ENCODE results near the gene NPTXR.
"Not testable (repeated sequence)": the region's sequence is repeated elsewhere in the genome, so short reads cannot be mapped to it uniquely, and the experiment has no call there.

The NPTXR gene

GRCh38 chr22:38820020-38820419, 23.8 kb downstream of the NPTXR start:
- H3K4me3 ChIP-seq (ENCODE audit: low read length): no peak overlapping the region
- no peak overlapping the region for H3K9ac ChIP-seq (ENCODE audit: low read length)
- no peak overlapping the region for H3K27ac ChIP-seq (ENCODE audit: low read depth, low read length)
- H3K4me1 ChIP-seq (ENCODE audit: control insufficient read depth, insufficient read depth, low read length): no peaks in the 10 kb centered on the region
- H3K27me3 ChIP-seq (ENCODE audit: control insufficient read depth, insufficient read depth, low read length): no peaks in the 10 kb centered on the region
- no peaks in the 10 kb centered on the region for H3K36me3 ChIP-seq (ENCODE audit: control insufficient read depth, insufficient read depth, low read length)

GRCh38 chr22:38819387-38819940, 24.4 kb downstream of the NPTXR start:
- no peak overlapping the region for H3K9ac ChIP-seq (ENCODE audit: low read length)
- no peaks in the 10 kb centered on the region for H3K27me3 ChIP-seq (ENCODE audit: control insufficient read depth, insufficient read depth, low read length)
- H3K4me3 ChIP-seq (ENCODE audit: low read length): no peak overlapping the region
- H3K4me1 ChIP-seq (ENCODE audit: control insufficient read depth, insufficient read depth, low read length): no peaks in the 10 kb centered on the region
- no peaks in the 10 kb centered on the region for H3K36me3 ChIP-seq (ENCODE audit: control insufficient read depth, insufficient read depth, low read length)
- H3K27ac ChIP-seq (ENCODE audit: low read depth, low read length): no peak overlapping the region

GRCh38 chr22:38817196-38817595, 26.6 kb downstream of the NPTXR start:
- no peaks in the 10 kb centered on the region for H3K4me1 ChIP-seq (ENCODE audit: control insufficient read depth, insufficient read depth, low read length)
- no peak overlapping the region for H3K9ac ChIP-seq (ENCODE audit: low read length)
- H3K27me3 ChIP-seq (ENCODE audit: control insufficient read depth, insufficient read depth, low read length): no peaks in the 10 kb centered on the region
- no peak overlapping the region for H3K4me3 ChIP-seq (ENCODE audit: low read length)
- H3K27ac ChIP-seq (ENCODE audit: low read depth, low read length): no peak overlapping the region
- H3K36me3 ChIP-seq (ENCODE audit: control insufficient read depth, insufficient read depth, low read length): no peaks in the 10 kb centered on the region

- H3K27me3 ChIP-seq (ENCODE audit: control insufficient read depth, insufficient read depth, low read length): no peaks in the 10 kb centered on the region
- H3K9ac ChIP-seq (ENCODE audit: low read length): no peak overlapping the region
- H3K36me3 ChIP-seq (ENCODE audit: control insufficient read depth, insufficient read depth, low read length): no peaks in the 10 kb centered on the region
- H3K4me1 ChIP-seq (ENCODE audit: control insufficient read depth, insufficient read depth, low read length): no peaks in the 10 kb centered on the region
- no peak overlapping the region for H3K27ac ChIP-seq (ENCODE audit: low read depth, low read length)
- H3K4me3 ChIP-seq (ENCODE audit: low read length): no peak overlapping the region
Observed at GRCh38 chr22:38815842-38816241, 28.0 kb downstream of the NPTXR start.

- H3K4me1 ChIP-seq (ENCODE audit: control insufficient read depth, insufficient read depth, low read length): no peaks in the 10 kb centered on the region
- no peaks in the 10 kb centered on the region for H3K27me3 ChIP-seq (ENCODE audit: control insufficient read depth, insufficient read depth, low read length)
Observed at GRCh38 chr22:38811241-38811640, 32.6 kb downstream of the NPTXR start.

GRCh38 chr22:38805041-38805593, 38.7 kb downstream of the NPTXR start:
- H3K27me3 ChIP-seq (ENCODE audit: control insufficient read depth, insufficient read depth, low read length); H3K27ac ChIP-seq (ENCODE audit: low read depth, low read length); H3K4me1 ChIP-seq (ENCODE audit: control insufficient read depth, insufficient read depth, low read length); H3K4me3 ChIP-seq (ENCODE audit: low read length); H3K36me3 ChIP-seq (ENCODE audit: control insufficient read depth, insufficient read depth, low read length); H3K9ac ChIP-seq (ENCODE audit: low read length): not testable (repeated sequence)

More at GRCh38 chr22:38811241-38811640, 32.6 kb downstream of the NPTXR start:
- no peak overlapping the region for H3K27ac ChIP-seq (ENCODE audit: low read depth, low read length)
- no peak overlapping the region for H3K4me3 ChIP-seq (ENCODE audit: low read length)
- no peak overlapping the region for H3K9ac ChIP-seq (ENCODE audit: low read length)
- H3K36me3 ChIP-seq (ENCODE audit: control insufficient read depth, insufficient read depth, low read length): no peaks in the 10 kb centered on the region

- Histone ChIP-seq H3K9ac (ENCODE audit: low read length) (no peak overlapping the region), H3K36me3 (ENCODE audit: control insufficient read depth, insufficient read depth, low read length) (no peaks in the 10 kb centered on the region), H3K4me3 (ENCODE audit: low read length) (no peak overlapping the region), H3K4me1 (ENCODE audit: control insufficient read depth, insufficient read depth, low read length) (no peaks in the 10 kb centered on the region), H3K27me3 (ENCODE audit: control insufficient read depth, insufficient read depth, low read length) (peaks cover 2% of the 10 kb centered on the region), H3K27ac (ENCODE audit: low read depth, low read length) (no peak overlapping the region)
Observed at GRCh38 chr22:38802671-38803121, 41.1 kb downstream of the NPTXR start.

- no peak overlapping the region for H3K9ac ChIP-seq (ENCODE audit: low read length)
- H3K27ac ChIP-seq (ENCODE audit: low read depth, low read length): no peak overlapping the region
- no peaks in the 10 kb centered on the region for H3K4me1 ChIP-seq (ENCODE audit: control insufficient read depth, insufficient read depth, low read length)
- H3K4me3 ChIP-seq (ENCODE audit: low read length): no peak overlapping the region
- H3K27me3 ChIP-seq (ENCODE audit: control insufficient read depth, insufficient read depth, low read length): peaks cover 2% of the 10 kb centered on the region
- no peaks in the 10 kb centered on the region for H3K36me3 ChIP-seq (ENCODE audit: control insufficient read depth, insufficient read depth, low read length)
Observed at GRCh38 chr22:38799265-38800002, 44.4 kb downstream of the NPTXR start.

- Histone ChIP-seq H3K27ac (ENCODE audit: low read depth, low read length) (no peak overlapping the region), H3K4me3 (ENCODE audit: low read length) (no peak overlapping the region), H3K4me1 (ENCODE audit: control insufficient read depth, insufficient read depth, low read length) (no peaks in the 10 kb centered on the region)
Observed at GRCh38 chr22:38798496-38798895, 45.3 kb downstream of the NPTXR start.

GRCh38 chr22:38796262-38796957, 47.4 kb downstream of the NPTXR start:
- Histone ChIP-seq H3K27me3 (ENCODE audit: control insufficient read depth, insufficient read depth, low read length) (peaks cover 2% of the 10 kb centered on the region), H3K4me1 (ENCODE audit: control insufficient read depth, insufficient read depth, low read length) (peaks cover 6% of the 10 kb centered on the region), H3K27ac (ENCODE audit: low read depth, low read length) (no peak overlapping the region), H3K4me3 (ENCODE audit: low read length) (no peak overlapping the region), H3K36me3 (ENCODE audit: control insufficient read depth, insufficient read depth, low read length) (no peaks in the 10 kb centered on the region), H3K9ac (ENCODE audit: low read length) (no peak overlapping the region)

More at GRCh38 chr22:38798496-38798895, 45.3 kb downstream of the NPTXR start:
- no peak overlapping the region for H3K9ac ChIP-seq (ENCODE audit: low read length)
- no peaks in the 10 kb centered on the region for H3K36me3 ChIP-seq (ENCODE audit: control insufficient read depth, insufficient read depth, low read length)
- peaks cover 2% of the 10 kb centered on the region for H3K27me3 ChIP-seq (ENCODE audit: control insufficient read depth, insufficient read depth, low read length)

- H3K4me3 ChIP-seq (ENCODE audit: low read length): no peak overlapping the region
- no peak overlapping the region for H3K9ac ChIP-seq (ENCODE audit: low read length)
- peaks cover 6% of the 10 kb centered on the region for H3K4me1 ChIP-seq (ENCODE audit: control insufficient read depth, insufficient read depth, low read length)
- peaks cover 2% of the 10 kb centered on the region for H3K27me3 ChIP-seq (ENCODE audit: control insufficient read depth, insufficient read depth, low read length)
- peaks cover 1% of the 10 kb centered on the region for H3K36me3 ChIP-seq (ENCODE audit: control insufficient read depth, insufficient read depth, low read length)
- H3K27ac ChIP-seq (ENCODE audit: low read depth, low read length): no peak overlapping the region
Observed at GRCh38 chr22:38795569-38795968, 48.3 kb downstream of the NPTXR start.

GRCh38 chr22:38793721-38794466, 49.9 kb downstream of the NPTXR start, which contains the start of gene DNAL4:
Gene DNAL4 (minus strand): TSS chr22:38794143. CDS start chr22:38782731, 11,412 bp downstream.
- Histone ChIP-seq H3K4me1 (ENCODE audit: control insufficient read depth, insufficient read depth, low read length) (peaks cover 6% of the 10 kb centered on the region), H3K9ac (ENCODE audit: low read length) (peak within 1 kb of the TSS; percentile 16), H3K27ac (ENCODE audit: low read depth, low read length) (peak within 1 kb of the TSS; percentile 82), H3K36me3 (ENCODE audit: control insufficient read depth, insufficient read depth, low read length) (peaks cover 4% of the 10 kb centered on the region), H3K27me3 (ENCODE audit: control insufficient read depth, insufficient read depth, low read length) (peaks cover 2% of the 10 kb centered on the region), H3K4me3 (ENCODE audit: low read length) (peak within 1 kb of the TSS; percentile 77)

Measured in rectal smooth muscle tissue (tissue), 1 donor.